GM19043 (cell line): ENCODE results near the gene DOLPP1.
"Not testable (repeated sequence)": the region's sequence is repeated elsewhere in the genome, so short reads cannot be mapped to it uniquely, and the experiment has no call there.

ENCODE experiments used
- ATAC-seq: cut with Tn5 transposase; IDR thresholded peaks from one replicate; pipeline ENCODE4 v1.9.1; 2021; ENCODE audit warnings: low read depth; ENCODE audit not compliant: unreplicated experiment

DOLPP1 gene

DNA sequence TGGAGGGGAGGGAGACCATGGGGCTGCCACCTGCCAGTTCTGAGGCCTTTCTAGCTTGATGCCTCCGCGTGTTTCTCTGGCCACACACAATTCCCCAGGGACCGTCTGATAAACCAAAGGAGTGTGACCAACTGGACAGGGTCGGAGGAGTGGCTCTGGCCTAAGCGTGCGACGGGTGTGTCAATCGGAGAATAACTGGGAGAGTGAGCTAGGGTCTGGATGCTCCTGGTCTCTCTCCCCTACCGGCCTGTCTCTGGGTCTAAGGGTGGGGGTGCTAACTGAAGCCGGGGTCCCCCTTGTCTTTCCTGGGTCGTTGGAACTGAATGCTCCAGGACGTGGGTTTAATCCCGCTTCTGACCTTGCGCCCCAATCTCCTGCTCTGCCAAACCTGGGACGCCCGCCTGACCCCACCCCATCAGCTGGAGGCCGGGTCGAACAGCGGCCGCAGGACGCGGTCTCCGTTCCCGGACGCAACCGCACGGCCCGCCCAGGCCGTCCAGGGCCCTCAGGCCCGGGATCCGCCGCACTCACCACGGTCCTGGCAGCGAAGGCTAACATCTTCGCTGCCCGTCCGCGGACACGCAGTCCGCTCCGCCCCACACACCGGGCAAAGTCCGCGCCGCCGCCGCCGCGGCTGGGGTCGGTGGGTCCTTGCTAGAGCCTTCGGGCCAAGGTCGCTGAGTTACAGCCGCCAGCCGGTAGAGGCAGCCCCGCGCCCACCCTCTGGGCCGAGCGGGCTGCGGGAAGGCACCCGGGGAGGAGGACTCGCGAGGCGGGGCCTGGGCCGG is 29.2 kb downstream of the DOLPP1 start:
- ATAC-seq: peak; percentile 15

GRCh38 chr9:129110740-129111527 is 30.0 kb downstream of the DOLPP1 start, which contains the start of the genes CRAT and PTPA:
TSS of gene CRAT (minus strand) at chr9:129110793. CDS start at chr9:129110509, 284 bp downstream.
TSS of gene PTPA (plus strand) at chr9:129111415. CDS start at chr9:129111601, 186 bp downstream.
- ATAC-seq: peak; percentile 85

- ATAC-seq: no peak
Measured at GRCh38 chr9:129111528-129112151, 30.7 kb downstream of the DOLPP1 start.

- not testable (repeated sequence) for ATAC-seq
Measured at GRCh38 chr9:129112526-129112925, 31.6 kb downstream of the DOLPP1 start.

GRCh38 chr9:129113645-129114304 is 32.9 kb downstream of the DOLPP1 start:
- ATAC-seq: no peak

DNA sequence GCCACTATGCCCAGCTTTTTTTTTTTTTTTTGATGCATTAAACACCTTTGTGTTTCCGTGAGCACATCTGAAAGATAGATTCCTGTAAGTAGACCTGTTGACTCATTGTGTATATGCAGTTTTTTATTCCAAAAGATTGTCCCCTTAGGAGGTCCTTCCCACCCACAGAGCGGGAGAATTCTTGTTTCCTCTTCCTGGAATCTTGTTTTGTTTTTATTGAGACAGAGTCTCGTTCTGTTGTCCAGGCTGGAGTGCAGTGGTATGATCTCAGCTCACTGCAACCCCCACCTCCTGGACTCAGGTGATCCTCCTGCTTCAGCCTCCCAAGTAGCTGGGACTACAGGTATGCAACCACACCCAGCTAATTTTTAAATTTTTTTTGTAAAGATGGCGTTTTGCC is 37.9 kb downstream of the DOLPP1 start:
- no peak for ATAC-seq

DNA sequence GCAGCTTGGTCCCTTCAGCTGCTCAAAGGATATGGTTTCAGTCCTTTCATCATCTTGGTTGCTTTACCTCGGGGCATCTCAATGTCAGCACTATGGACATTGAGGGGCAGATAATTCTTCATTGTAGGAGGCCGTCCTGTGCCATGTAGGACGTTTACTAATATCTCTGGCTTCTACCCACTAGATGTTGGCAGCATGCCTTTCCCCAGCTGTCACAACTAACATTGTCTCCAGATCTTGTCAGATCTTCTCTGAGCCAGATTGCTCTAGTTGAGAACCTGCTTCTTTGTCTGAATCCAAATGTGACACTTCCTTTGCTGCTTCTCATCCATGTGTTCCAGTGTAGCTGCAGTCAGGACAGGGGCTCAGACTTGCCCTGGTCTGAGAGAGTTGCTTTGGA is 40.6 kb downstream of the DOLPP1 start:
- no peak for ATAC-seq

DNA sequence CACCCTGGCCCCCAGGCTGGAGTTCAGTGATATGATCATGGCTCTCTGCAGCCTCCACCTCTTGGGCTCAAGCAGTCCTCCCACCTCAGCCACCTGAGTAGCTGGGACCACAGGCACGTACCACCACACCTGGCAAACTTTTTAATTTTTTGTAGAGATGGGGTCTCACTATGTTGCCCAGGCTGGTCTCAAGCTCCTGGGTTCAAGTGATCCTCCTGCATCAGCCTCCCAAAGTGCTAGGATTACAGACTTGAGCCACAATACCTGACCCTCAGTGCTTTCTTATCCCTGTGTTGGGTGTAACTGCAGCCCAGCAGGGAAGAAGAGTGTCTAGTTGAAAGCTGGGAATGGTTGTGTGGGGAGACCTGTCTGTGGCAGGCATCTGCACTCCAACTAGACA is 41.2 kb downstream of the DOLPP1 start:
- no peak for ATAC-seq

- not testable (repeated sequence) for ATAC-seq
Measured at GRCh38 chr9:129122976-129123375, 42.1 kb downstream of the DOLPP1 start.

- ATAC-seq: no peak
Measured at GRCh38 chr9:129124506-129125069, 43.7 kb downstream of the DOLPP1 start.

DNA sequence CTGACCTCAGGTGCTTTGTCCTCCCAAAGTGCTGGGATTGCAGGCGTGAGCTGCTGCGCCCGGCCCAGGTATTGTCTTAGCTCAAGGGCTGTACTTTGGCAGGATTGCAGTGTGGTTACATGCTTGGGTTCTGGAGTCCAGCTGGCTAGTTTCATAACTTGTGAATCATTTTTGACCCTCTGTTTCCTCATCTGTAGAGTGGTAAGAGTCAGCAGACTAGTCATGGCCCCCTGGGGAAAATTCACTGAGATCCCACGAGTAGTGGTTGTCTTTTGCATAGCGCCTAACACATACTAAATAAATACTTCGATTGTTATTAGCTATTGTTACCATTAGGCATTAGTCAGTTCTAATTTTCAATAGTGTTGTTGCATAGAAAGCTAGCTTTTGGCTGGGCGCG is 44.6 kb downstream of the DOLPP1 start:
- ATAC-seq: no peak

DNA sequence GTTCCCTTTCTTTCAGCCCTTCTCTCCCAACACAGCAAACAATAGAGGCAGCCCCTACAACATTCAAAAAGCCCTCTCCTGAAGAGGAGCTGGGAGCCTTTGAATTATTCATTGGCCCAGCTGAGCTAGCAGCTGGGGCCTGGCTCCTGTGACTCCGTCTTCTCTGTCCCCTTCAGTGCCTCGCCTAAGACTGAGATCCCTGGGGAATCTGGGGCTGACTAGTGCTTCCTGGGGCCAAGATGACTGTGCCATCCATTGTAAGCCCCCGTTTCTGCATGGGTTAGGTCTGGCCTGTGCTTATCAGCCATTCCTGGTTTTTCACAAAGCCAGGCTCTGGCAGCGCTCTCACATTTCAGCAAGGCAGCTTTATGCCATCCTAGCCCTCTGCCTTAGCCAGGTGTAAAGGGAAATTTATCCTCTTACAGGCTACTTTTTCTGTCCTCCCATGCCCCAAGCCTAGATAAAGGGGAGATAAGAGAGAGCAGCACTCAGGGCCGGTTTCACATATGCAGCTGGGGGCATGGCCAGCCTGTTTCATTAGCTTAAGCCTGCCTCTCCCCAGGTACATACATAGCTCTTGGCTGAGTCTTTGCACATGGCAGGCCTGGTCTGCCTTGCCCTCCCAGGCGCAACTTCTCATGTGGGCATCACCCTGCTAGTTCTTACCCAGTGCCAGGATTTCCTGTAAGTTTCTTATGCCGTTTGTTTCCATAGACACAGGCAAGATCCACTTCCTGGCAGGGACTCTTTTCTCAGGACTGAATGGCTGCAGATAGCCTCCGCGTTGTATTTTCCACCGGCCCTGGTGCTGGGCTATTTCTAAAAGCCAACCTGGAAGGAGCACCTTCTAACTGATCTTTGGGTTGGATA is 46.1 kb downstream of the DOLPP1 start:
- ATAC-seq: no peak

DNA sequence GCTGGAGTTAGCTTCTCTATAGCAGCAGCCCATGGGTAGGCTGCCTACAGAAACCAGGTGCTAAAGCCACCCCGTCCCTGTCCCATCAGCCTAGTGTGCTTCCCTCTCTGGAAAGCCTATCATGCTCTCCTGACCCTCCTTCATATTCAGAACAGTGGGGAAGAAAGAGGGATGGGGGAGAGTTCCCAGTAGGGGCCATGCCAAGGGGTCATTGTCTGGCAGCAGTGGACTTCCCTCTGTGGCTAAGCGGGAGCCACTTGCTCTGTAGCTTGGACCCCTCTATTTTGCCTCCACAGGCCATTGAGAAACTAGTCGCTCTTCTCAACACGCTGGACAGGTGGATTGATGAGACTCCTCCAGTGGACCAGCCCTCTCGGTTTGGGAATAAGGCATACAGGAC is 47.8 kb downstream of the DOLPP1 start:
- no peak for ATAC-seq

- ATAC-seq: not testable (repeated sequence)
Measured at GRCh38 chr9:129130271-129130670, 49.4 kb downstream of the DOLPP1 start.

DNA sequence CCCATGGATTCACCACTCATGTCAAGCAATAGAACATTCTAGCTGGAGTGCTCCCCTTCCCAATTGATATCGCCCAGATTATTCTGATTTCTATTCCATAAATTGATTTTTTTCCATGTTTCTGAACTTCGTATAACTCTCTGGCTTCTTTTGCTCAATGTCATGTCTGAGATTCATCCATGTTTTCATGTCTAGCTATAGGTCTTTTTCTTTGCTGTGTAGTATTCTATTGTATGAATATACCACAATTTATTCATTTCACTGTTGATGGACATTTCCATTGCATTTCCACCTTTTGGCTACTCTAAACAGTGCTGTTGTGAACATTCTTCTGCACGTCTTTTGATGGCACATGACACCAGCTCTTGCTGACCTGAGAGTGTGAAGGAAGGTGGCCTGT is 49.9 kb downstream of the DOLPP1 start:
- ATAC-seq: no peak

DNA sequence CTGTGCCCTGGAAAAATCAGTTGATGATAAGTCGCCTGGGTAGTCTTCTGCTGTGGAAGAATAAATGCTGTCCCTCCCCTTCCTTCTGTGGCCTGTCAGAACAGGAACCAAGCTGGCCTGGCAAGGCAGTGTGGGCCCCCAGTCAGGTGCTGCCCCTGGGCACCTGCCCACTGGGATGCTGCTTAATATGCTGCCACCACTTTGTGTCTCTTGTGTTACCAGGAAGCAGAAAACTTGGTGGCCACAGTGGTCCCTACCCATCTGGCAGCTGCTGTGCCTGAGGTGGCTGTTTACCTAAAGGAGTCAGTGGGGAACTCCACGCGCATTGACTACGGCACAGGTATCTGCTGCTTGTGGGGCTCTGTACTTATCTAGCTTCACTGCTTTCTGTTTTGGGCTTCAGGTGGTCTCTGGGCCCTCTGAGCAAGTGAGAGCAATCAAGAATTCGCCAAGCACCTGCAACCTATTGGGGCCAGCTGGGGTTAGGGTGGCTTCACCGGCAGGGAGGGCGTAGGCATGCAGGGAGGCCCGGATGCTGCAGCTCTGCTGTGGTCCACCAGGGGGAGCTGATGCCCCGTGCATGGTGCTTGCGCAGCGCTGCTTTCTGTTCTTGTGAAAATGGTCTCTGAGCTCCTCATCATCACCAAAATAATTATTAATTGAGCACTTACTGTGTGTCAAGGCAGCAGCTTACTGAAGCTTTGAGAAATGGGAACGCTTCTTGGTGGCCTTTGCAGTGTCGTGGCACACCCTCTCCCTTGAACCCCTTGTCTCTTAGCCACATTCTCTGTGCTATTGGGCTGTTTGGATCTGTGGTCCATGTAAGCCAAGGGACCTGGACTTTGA is 50.6 kb downstream of the DOLPP1 start:
- ATAC-seq: no peak

DNA sequence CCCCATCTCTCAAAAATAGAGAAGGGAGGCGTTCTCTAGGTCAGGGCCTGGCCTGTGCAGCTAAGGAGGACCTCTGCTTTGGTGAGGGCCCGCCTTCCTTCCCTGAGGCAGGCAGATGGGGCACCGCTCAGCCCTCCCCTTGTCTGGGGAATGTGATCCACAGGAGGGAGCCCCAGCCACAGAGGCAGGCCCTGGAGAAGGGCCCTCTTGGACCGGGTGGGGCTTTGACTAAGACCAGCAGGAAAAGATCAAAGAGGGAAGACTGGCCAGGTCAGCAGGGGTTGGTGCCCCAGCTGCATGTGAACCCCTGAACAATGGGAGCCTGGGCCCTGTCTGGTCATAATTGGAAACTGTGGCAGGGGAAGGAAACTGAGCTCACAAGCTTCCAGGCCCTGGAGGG is 52.2 kb downstream of the DOLPP1 start:
- ATAC-seq: no peak

GRCh38 chr9:129135476-129135875 is 54.6 kb downstream of the DOLPP1 start:
- no peak for ATAC-seq
